Neural cell (in vitro differentiated cells): ENCODE data around the gene MCAM.

Experiments
- EZH2 ChIP-seq: fragments of 200-600, 300-800 bp; shearing (Covaris generic), sonication (generic); IDR thresholded peaks from 2 replicates; pipeline ENCODE4 v1.6.1; 2014; ENCODE audit warnings: antibody characterized with exemption, low read length, borderline replicate concordance, mild to moderate bottlenecking; ENCODE audit not compliant: insufficient read depth, poor library complexity, severe bottlenecking
- POLR2AphosphoS5 ChIP-seq: IDR thresholded peaks from 2 replicates; pipeline ENCODE4 v1.6.1; 2012
- TAF1 ChIP-seq: IDR thresholded peaks from 2 replicates; pipeline ENCODE4 v1.6.1; 2012; ENCODE audit warnings: low read depth
- TF ChIP-seq, protein P1 (sequence below): fragments of 450-650 bp; IDR thresholded peaks from 2 replicates; pipeline ENCODE4 v1.5.1; 2014; ENCODE audit warnings: antibody characterized with exemption, mild to moderate bottlenecking, moderate library complexity; ENCODE audit not compliant: poor library complexity, severe bottlenecking

DNA sequence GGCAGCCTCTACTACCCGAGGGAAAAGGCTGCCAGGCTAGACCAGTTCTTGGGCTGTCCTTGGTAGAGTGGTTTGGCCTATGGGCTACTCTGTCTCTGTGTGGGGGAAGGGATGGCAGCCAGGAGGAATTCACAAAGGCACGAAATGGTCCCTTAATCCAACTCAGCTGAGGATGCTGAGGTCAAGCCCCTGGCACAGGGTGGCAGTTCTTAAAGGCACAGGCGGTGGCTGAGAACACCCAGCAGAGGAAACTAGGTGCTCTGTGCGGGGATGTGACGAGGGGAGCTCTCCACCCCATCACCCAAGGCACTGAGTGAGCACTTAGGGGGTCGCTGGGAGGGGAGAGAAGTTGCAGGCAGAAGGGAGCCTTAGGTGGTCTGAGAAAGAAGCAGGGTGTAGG is 29.7 kb upstream of the MCAM start, which contains the start of gene MFRP:
- TF ChIP-seq, protein P1, sequence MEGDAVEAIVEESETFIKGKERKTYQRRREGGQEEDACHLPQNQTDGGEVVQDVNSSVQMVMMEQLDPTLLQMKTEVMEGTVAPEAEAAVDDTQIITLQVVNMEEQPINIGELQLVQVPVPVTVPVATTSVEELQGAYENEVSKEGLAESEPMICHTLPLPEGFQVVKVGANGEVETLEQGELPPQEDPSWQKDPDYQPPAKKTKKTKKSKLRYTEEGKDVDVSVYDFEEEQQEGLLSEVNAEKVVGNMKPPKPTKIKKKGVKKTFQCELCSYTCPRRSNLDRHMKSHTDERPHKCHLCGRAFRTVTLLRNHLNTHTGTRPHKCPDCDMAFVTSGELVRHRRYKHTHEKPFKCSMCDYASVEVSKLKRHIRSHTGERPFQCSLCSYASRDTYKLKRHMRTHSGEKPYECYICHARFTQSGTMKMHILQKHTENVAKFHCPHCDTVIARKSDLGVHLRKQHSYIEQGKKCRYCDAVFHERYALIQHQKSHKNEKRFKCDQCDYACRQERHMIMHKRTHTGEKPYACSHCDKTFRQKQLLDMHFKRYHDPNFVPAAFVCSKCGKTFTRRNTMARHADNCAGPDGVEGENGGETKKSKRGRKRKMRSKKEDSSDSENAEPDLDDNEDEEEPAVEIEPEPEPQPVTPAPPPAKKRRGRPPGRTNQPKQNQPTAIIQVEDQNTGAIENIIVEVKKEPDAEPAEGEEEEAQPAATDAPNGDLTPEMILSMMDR, result no peak
- no peak for TF ChIP-seq POLR2AphosphoS5
- no peak for TF ChIP-seq EZH2
- TF ChIP-seq TAF1, result no peak
